Activated T-cell treated with anti-CD3 and anti-CD28 coated beads, Interleukin-2, amount 50 U/mL, for 48 hours (primary cell): Measurements from ENCODE around the gene MTRF1L.
"Not testable (repeated sequence)": the region's sequence is repeated elsewhere in the genome, so short reads cannot be mapped to it uniquely, and the experiment has no call there.

Experiments
- DNase-seq, 2 experiments: peaks; one replicate each; pipeline ENCODE4 v3.0.0-alpha.2; 2020

The MTRF1L gene

GRCh38 chr6:153001767-153002612, 519 bp downstream of the MTRF1L start:
- DNase-seq, result peak in 1 of 2 experiments; percentile 38

GRCh38 chr6:153000790-153001189, 1.7 kb downstream of the MTRF1L start:
- DNase-seq, result not testable (repeated sequence)

- no peak for DNase-seq
These were observed 2.3 kb downstream of the MTRF1L start for GRCh38 chr6:153000243-153000642.

GRCh38 chr6:152999538-152999937, 3.0 kb downstream of the MTRF1L start:
- DNase-seq, result not testable (repeated sequence)

- DNase-seq, result no peak
These were observed 8.7 kb downstream of the MTRF1L start for GRCh38 chr6:152993847-152994246.

- no peak for DNase-seq
These were observed 9.1 kb downstream of the MTRF1L start for GRCh38 chr6:152993431-152993830.

- no peak for DNase-seq
These were observed 15.5 kb downstream of the MTRF1L start for GRCh38 chr6:152986978-152987377.

- not testable (repeated sequence) for DNase-seq
These were observed 17.2 kb downstream of the MTRF1L start for GRCh38 chr6:152985300-152985699.

DNA sequence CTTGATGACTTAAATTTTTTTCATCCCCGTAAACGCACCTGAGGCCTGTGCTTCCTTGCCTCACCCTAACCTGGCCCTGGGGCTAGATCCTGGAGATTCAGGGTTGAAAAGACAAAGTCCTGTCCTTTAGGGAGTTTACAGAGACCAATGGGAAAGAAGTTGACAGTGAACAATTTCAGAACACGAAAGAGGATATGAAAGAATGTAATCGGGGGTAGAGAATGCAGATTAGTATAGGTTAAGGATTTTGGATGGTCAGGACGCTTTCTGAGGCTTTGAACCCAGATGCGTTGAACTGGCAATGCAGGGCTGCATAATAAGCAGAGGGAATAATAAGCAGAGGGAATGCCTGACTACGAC, 18.0 kb downstream of the MTRF1L start:
- DNase-seq, result no peak

- peak; percentile 86 to 87 for DNase-seq
These were observed 18.6 kb downstream of the MTRF1L start for GRCh38 chr6:152983637-152984512.

DNA sequence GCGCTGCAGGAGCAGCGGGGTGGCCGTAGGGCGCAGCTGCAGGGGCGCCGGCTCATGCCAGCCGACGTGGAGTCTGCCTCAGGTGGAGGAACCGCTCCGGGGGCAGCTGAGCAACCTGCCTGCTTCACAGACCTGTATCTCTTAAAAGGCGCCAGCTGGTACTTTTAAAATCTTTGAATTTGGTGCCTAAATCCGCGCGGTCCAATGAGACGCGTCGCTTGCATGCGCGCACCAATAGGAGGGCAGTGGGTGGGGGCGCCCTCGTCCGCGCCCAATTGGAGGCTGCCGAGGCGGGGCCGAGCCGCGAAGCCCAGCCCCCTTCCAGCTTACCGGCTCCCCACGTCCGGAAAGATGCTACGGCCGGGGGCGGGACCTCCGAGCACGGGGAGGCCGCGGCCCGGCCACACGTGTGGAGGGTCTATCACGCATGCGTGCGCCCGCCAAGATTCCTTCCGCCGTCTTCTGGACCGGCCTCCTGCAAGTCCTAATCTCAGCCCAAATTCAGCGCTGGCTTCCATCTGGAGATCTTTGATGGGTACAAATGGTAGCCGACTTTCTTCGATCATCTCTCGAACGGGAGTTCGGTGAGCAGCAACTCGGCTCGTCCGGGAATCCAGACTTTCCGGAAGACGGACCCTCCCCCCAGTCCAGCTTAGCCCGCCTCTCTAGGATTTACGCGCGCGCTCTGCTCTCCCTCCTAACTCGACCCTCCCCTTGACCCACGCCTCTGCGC, 19.4 kb downstream of the MTRF1L start, which contains the start of gene FBXO5:
TSS of gene FBXO5 (minus strand) at position 138 of the 733 bp plus-strand sequence. CDS start at position 56, 82 bp downstream.
- peak; percentile 95 to 98 for DNase-seq

DNA sequence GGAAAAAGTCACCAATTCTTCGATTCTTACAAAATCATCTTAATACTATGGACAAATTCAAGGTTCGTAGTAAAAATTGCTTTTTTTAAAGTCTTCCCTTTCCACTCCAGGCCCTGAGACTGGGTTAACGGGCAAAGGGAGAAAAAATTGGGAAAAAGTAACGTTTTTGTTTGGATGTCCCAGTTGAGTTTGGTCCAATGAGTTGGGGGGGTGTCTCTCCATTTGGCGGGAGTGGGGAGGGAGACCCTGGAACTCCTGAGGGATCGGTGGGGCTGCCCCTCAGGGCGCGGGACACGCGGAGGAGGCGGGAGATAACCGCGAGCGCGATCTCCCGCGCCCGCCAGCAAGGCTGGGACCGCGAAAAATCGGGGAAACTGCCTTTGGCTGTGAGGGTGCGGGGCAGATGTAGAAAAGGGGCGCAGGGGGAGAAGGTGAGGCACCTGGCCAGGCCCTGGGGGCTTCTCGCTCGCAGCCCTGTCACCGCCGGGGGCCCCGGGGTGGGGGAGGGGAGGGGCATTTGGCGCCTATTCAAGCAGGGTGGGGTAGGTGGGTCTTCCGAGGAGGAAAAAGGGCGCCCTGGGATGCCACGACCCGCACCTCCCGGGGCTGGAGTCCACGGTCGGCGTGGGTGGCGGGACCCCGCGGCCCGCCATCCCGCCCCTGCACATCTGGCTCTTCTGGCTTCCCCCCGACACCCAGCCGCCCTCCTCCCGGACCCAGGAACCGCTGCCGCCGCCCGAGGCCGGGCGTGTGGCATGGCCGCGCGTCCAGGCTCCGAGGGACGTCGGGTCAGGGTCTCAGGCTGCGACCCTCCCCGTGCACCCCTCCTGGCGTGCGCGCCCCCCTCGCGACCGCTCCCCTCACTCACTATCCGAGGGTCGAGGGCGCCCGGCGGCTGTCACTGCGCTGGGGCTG, 20.3 kb downstream of the MTRF1L start:
- DNase-seq, result peak; percentile 60 to 66

DNA sequence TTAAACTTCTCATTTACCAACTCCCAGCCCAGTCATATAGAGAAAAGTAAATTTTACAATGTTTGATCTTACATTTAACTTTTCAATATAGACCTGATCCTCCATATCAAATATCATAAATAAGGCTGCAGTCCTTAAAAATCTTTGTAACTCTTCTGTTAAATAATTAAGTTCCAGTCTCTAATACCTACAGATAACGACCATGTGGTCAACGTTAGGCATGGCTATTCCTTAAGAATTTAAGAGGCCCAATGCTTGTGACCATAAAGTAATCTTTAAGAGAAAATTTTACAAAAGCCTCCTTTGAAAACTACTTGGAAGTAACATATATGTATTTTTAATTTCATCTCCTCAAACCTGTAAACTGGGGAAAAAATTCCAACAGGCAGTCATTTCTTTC, 21.3 kb downstream of the MTRF1L start:
- no peak for DNase-seq

GRCh38 chr6:152980656-152981055, 21.9 kb downstream of the MTRF1L start:
- no peak for DNase-seq

- no peak for DNase-seq
These were observed 23.4 kb downstream of the MTRF1L start for GRCh38 chr6:152979116-152979515.

DNA sequence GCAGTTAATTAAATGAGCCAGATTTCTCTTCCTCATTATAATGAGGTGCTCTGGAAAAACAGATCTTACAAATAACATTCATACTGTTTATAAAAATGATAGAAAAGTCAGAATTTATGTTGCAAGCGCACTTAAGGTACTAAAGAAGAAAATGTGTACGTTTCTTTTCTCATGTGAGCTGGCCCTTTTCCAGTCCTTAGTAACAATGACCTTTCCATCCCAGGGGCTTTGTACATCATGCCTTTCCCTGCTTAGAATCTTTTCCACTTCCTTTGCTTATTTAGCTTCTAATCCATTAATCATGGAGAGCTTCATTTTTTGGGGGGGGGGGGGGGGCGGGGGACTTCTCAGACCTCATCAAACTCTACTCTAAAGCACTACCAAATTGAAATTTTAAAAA, 24.5 kb downstream of the MTRF1L start:
- no peak for DNase-seq

- no peak for DNase-seq
These were observed 25.0 kb downstream of the MTRF1L start for GRCh38 chr6:152977556-152977955.

- no peak for DNase-seq
These were observed 25.8 kb downstream of the MTRF1L start for GRCh38 chr6:152976749-152977148.

- DNase-seq, result no peak
These were observed 27.1 kb downstream of the MTRF1L start for GRCh38 chr6:152975204-152975915.

DNA sequence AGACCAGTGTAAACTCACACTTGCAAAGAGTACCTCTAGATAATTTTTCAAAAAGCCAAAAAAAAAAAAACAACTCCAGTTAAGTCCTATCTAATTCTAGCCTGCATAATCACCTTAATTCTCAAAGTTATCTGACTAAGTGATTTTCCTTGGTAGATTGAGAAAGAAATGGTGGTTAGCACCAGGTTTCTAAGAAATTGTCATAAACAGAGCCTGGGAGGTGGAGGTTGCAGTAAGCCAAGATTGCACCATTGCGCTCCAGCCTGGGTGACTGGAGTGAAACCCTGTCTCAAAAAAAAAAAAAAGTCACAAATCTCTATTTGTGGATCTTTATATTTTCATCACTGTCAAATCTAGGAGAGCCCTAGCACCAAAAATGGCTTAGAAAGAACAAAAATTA, 28.6 kb downstream of the MTRF1L start:
- no peak for DNase-seq
